ENCODE results near the gene BBS9.

- no peak for TF ChIP-seq CTCF (IDR thresholded peaks at IDR 0.05; ENCODE audit: insufficient read depth, low read length, poor library complexity, severe bottlenecking)
- no peak for TF ChIP-seq EZH2phosphoT487 (conservative IDR thresholded peaks at IDR 0.05; ENCODE audit: low read length)
These were observed 283.0 kb downstream of the BBS9 start for GRCh38 chr7:33412331-33412730.

Measured in SU-DHL-6 (cell line).